Activated CD4-positive, alpha-beta T cell treated with anti-CD3 and anti-CD28 coated beads, Interleukin-2, amount 10 ng/mL, durations not matched to agents 24 days and 14 days (primary cell): ENCODE data around the gene ATF2. TPM values are rescaled to one million over a fixed set of nuclear protein-coding genes. Genes with fewer than 3 reads are reported as not detected.
"Not testable (repeated sequence)": the region's sequence is repeated elsewhere in the genome, so short reads cannot be mapped to it uniquely, and the experiment has no call there.

ENCODE experiments used
- DNase-seq: peaks from one replicate; pipeline ENCODE4 v3.0.0; 2022
- H3K27ac Mint-ChIP-seq: one replicate; pipeline ENCODE4 v1.8.0; 2022; ENCODE audit warnings: mild to moderate bottlenecking, mixed read lengths
- H3K27me3 Mint-ChIP-seq: one replicate; pipeline ENCODE4 v1.8.0; 2022; ENCODE audit warnings: mixed read lengths
- H3K36me3 Mint-ChIP-seq: one replicate; pipeline ENCODE4 v1.8.0; 2022; ENCODE audit warnings: low read depth, mild to moderate bottlenecking, mixed read lengths
- H3K4me1 Mint-ChIP-seq: one replicate; pipeline ENCODE4 v1.8.0; 2021; ENCODE audit warnings: mixed read lengths
- H3K4me3 Mint-ChIP-seq: one replicate; pipeline ENCODE4 v1.8.0; 2022; ENCODE audit warnings: mild to moderate bottlenecking, moderate library complexity, mixed read lengths
- H3K9me3 Mint-ChIP-seq: one replicate; pipeline ENCODE4 v1.8.0; 2021; ENCODE audit warnings: mixed read lengths
- intact Hi-C: fragments of 100-400 bp; cut with micrococcal nuclease; formaldehyde crosslinking; loops from one replicate; pipeline ENCODE4 v1.15.1; 2023
- total RNA-seq: library from RNA; stranded (reverse); gene quantifications from 2 replicates; pipeline ENCODE4 v1.2.3, GENCODE V29; 2022

ATF2 gene
- total RNA-seq, 1 donor from 2014 or later, result 58.8 TPM

DNA sequence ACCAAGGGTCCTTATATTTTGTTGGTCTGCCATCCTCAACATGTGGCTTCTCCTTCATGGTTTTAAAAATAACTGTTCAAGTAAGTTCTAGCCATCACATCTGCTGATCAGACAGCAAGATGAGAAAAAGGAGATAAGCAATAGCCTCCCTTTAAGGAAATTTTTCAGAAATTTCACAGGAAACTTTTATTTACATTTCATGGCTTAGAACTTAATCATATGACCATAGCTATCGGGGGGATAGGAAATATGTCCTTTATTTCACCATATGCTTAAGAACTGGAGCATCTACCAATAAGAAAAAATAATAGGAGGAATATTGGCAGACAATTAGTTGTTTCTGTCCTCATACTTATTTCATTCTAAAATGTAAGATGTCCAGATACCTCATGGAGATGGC, 16.2 kb downstream of the ATF2 start:
- peak overlapping the region; percentile 42 for H3K27ac Mint-ChIP-seq
- peaks cover 21% of the 10 kb centered on the region for H3K4me1 Mint-ChIP-seq
- intact Hi-C loops, result loop anchor here (10.0 kb wide), 1 partner anchor 357 kb away; no protein-coding TSS in a partner anchor
- no peaks in the 10 kb centered on the region for H3K9me3 Mint-ChIP-seq
- no peak for DNase-seq
- H3K27me3 Mint-ChIP-seq, result no peaks in the 10 kb centered on the region
- H3K36me3 Mint-ChIP-seq, result peaks cover 23% of the 10 kb centered on the region
- H3K4me3 Mint-ChIP-seq, result no peak overlapping the region

GRCh38 chr2:175147186-175147585, 20.8 kb downstream of the ATF2 start:
- no peak for DNase-seq
- Mint-ChIP-seq H3K4me1 (peaks cover 13% of the 10 kb centered on the region), H3K27ac (no peak overlapping the region), H3K9me3 (no peaks in the 10 kb centered on the region), H3K4me3 (no peak overlapping the region), H3K36me3 (peaks cover 27% of the 10 kb centered on the region), H3K27me3 (no peaks in the 10 kb centered on the region)
- intact Hi-C loops, result no loop called here

DNA sequence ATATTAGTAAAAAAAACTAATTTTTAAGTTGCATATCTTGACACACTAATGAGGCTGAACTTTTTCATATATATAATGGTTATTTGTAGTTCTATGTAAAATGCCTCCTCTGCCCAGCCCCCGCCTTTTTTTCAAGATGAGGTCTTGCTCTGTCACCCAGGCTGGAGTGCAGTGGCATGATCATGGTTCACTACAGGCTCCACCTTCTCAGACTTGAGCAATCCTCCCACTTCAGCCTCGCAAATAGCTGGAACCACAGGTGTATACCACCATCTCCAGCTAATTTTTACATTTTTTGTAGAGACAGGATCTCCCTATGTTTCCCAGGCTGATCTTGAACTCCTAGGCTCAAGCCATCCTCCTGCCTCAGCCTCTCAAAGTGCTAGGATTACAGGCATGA, 24.3 kb downstream of the ATF2 start:
- no peaks in the 10 kb centered on the region for H3K27me3 Mint-ChIP-seq
- intact Hi-C loops, result no loop called here
- no peak overlapping the region for H3K27ac Mint-ChIP-seq
- H3K36me3 Mint-ChIP-seq, result peaks cover 28% of the 10 kb centered on the region
- no peaks in the 10 kb centered on the region for H3K9me3 Mint-ChIP-seq
- no peak overlapping the region for H3K4me3 Mint-ChIP-seq
- H3K4me1 Mint-ChIP-seq, result peaks cover 13% of the 10 kb centered on the region
- no peak for DNase-seq

DNA sequence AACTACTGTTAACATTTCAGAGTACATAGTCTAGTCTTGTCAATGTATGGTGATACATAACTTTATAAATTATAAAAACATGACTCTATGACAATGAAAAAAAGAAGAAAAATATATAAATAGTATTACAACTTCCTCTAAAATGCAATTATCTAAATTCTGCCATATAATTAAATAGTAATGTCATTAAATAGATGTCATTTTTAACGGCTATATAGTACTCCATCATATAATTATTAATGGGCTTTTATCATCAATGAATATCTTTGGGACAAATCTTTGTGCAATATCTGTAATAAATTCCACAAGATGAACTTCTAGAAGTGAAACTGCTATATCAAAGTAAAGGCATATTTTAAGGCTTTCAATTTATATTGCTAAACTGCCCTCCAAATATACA, 24.8 kb downstream of the ATF2 start:
- Mint-ChIP-seq H3K9me3 (no peaks in the 10 kb centered on the region), H3K27me3 (no peaks in the 10 kb centered on the region), H3K4me1 (peaks cover 16% of the 10 kb centered on the region), H3K4me3 (no peak overlapping the region), H3K36me3 (peaks cover 28% of the 10 kb centered on the region), H3K27ac (no peak overlapping the region)
- no peak for DNase-seq
- intact Hi-C loops, result no loop called here

- Mint-ChIP-seq H3K27ac (no peak overlapping the region), H3K36me3 (peaks cover 32% of the 10 kb centered on the region), H3K4me3 (no peak overlapping the region), H3K9me3 (no peaks in the 10 kb centered on the region), H3K27me3 (no peaks in the 10 kb centered on the region), H3K4me1 (peaks cover 28% of the 10 kb centered on the region)
- intact Hi-C loops, result no loop called here
- no peak for DNase-seq
Measured at GRCh38 chr2:175140332-175140731, 27.7 kb downstream of the ATF2 start.

DNA sequence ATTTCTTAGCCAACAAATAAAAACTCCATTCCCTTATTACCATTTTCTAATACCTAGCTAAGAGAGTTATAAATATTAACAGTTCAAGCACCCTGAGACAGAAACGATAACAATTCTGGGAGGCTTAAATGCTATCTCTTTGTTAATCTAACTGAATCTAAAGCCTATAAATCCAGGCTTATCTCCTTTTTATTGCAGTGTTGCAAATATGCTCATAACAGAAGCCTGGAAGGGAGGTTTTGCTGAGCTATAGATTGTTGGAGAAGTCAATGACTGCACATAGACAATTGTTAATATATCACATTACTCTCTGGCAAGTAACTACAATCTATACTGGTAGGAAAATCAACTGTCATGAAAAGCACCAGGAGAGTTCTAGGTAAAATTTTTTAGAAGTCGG, 30.2 kb downstream of the ATF2 start:
- intact Hi-C loops, result no loop called here
- Mint-ChIP-seq H3K27ac (no peak overlapping the region), H3K4me1 (peaks cover 25% of the 10 kb centered on the region), H3K27me3 (no peaks in the 10 kb centered on the region), H3K9me3 (no peaks in the 10 kb centered on the region), H3K36me3 (peaks cover 37% of the 10 kb centered on the region), H3K4me3 (no peak overlapping the region)
- no peak for DNase-seq

GRCh38 chr2:175136334-175137215, 31.4 kb downstream of the ATF2 start:
- H3K9me3 Mint-ChIP-seq, result no peaks in the 10 kb centered on the region
- no peaks in the 10 kb centered on the region for H3K27me3 Mint-ChIP-seq
- H3K4me1 Mint-ChIP-seq, result peaks cover 21% of the 10 kb centered on the region
- H3K4me3 Mint-ChIP-seq, result no peak overlapping the region
- no peak overlapping the region for H3K27ac Mint-ChIP-seq
- no peak for DNase-seq
- H3K36me3 Mint-ChIP-seq, result peaks cover 34% of the 10 kb centered on the region
- intact Hi-C loops, result no loop called here

DNA sequence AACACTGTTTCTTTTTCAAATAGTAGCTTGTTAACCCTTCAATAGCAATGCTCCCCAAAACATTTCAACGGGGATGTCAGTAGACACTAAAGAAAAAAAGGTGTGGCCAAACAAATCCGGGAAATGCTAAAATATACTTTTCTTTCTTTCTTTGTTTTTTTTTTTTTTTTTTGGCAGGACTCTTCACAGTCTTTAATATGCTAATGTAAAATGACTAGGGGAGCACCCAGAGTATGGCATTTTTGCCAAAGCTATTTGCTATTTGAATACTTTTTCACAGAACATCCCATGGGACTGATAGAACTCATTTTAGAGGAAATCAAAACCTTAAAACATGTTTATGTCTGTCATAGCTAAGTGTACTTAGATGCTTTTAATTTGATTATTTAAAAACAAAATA, 32.1 kb downstream of the ATF2 start:
- intact Hi-C loops, result no loop called here
- H3K9me3 Mint-ChIP-seq, result no peaks in the 10 kb centered on the region
- H3K27ac Mint-ChIP-seq, result no peak overlapping the region
- H3K4me1 Mint-ChIP-seq, result peaks cover 21% of the 10 kb centered on the region
- no peak for DNase-seq
- H3K36me3 Mint-ChIP-seq, result peaks cover 33% of the 10 kb centered on the region
- no peak overlapping the region for H3K4me3 Mint-ChIP-seq
- no peaks in the 10 kb centered on the region for H3K27me3 Mint-ChIP-seq

DNA sequence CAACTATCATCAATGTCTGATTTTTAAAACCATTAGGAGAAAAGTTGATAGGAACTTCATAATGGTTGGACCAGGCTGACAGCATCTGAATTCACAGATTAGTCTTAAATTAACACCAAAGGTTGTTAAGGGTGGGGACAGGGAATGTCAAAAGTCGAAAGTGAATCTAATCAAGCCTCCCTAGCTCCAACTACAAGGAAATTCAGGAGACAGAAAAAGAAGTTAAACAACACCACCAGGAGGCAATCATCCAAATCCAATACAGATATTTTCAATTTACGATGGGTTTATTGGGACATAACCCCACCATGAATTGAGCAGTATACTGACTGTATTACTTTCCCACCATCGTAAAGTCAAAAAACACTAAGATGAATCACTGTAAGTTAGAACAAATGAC, 32.8 kb downstream of the ATF2 start:
- H3K9me3 Mint-ChIP-seq, result no peaks in the 10 kb centered on the region
- H3K36me3 Mint-ChIP-seq, result peaks cover 32% of the 10 kb centered on the region
- H3K4me3 Mint-ChIP-seq, result no peak overlapping the region
- no peaks in the 10 kb centered on the region for H3K27me3 Mint-ChIP-seq
- peaks cover 19% of the 10 kb centered on the region for H3K4me1 Mint-ChIP-seq
- H3K27ac Mint-ChIP-seq, result no peak overlapping the region
- intact Hi-C loops, result no loop called here
- DNase-seq, result no peak

DNA sequence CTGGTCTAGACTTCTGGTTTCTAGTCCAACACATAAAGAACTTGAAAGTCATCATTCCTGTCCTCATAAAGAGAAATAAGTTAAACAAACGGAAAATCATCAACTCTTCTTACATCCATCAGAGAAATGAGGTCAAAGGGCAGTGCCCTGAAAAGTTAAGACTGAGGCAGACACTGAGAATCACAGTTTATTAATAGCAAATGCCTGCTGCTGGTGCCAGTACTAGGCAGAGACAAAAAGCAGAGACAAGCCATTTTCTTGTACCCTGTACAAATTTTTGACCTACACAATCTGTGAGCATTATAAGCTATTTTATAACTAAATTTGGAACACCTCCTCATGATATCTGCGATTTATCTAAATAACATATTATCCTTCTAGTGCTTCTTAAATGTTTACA, 36.8 kb downstream of the ATF2 start:
- H3K36me3 Mint-ChIP-seq, result peaks cover 40% of the 10 kb centered on the region
- intact Hi-C loops, result no loop called here
- no peak overlapping the region for H3K4me3 Mint-ChIP-seq
- H3K27me3 Mint-ChIP-seq, result no peaks in the 10 kb centered on the region
- H3K9me3 Mint-ChIP-seq, result no peaks in the 10 kb centered on the region
- no peak overlapping the region for H3K27ac Mint-ChIP-seq
- peaks cover 3% of the 10 kb centered on the region for H3K4me1 Mint-ChIP-seq
- DNase-seq, result no peak

DNA sequence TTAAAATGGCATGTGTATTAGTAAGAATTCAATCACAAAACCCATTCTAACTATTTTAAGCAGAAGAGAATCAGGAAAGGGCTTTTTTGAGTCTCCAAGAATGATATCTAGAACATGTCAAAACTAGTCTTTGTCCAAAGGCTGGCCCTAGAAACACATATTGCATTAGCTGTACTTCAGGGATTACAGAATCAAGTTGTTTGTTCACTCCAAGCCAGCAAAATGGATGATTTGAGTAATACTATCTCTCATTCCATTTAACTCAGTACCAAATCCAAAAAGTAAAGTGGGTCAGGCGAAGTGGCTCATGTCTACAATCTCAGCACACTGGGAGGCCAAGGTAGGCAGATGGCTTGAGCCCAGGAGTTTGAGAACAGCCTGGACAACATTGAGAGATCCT, 41.3 kb downstream of the ATF2 start:
- DNase-seq, result no peak
- H3K4me3 Mint-ChIP-seq, result no peak overlapping the region
- intact Hi-C loops, result no loop called here
- no peaks in the 10 kb centered on the region for H3K9me3 Mint-ChIP-seq
- peaks cover 3% of the 10 kb centered on the region for H3K4me1 Mint-ChIP-seq
- H3K36me3 Mint-ChIP-seq, result peaks cover 36% of the 10 kb centered on the region
- no peak overlapping the region for H3K27ac Mint-ChIP-seq
- H3K27me3 Mint-ChIP-seq, result no peaks in the 10 kb centered on the region

DNA sequence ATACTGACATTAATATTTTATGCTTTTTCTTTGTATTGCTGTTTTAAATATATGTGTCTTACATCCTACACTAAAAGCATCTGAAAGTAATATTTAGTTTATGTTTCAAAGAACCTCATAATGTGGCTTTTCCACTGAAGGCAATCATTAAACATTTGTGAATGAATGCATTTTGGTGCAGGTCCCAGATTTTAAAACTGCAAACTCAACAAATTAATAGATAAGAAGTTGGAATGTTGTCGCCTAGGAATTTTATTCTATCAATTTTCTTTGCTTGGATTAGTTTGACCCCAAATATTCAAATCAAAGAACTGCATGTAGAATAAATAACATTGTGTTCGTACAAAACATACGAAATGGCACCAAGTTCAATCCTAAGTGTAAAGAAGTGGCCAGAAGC, 44.7 kb downstream of the ATF2 start:
- Mint-ChIP-seq H3K36me3 (peaks cover 26% of the 10 kb centered on the region), H3K9me3 (no peaks in the 10 kb centered on the region), H3K4me3 (no peak overlapping the region), H3K27ac (no peak overlapping the region), H3K4me1 (peaks cover 3% of the 10 kb centered on the region), H3K27me3 (no peaks in the 10 kb centered on the region)
- intact Hi-C loops, result no loop called here
- no peak for DNase-seq

- no peaks in the 10 kb centered on the region for H3K9me3 Mint-ChIP-seq
- H3K4me1 Mint-ChIP-seq, result peaks cover 3% of the 10 kb centered on the region
- H3K4me3 Mint-ChIP-seq, result no peak overlapping the region
- H3K27ac Mint-ChIP-seq, result peak overlapping the region; percentile 12
- intact Hi-C loops, result loop anchor here (1.0 to 5.0 kb wide), 4 partner anchors 56 to 414 kb away; partner anchors contain the start of genes ATF2 and ATP5MC3
- H3K27me3 Mint-ChIP-seq, result no peaks in the 10 kb centered on the region
- peaks cover 44% of the 10 kb centered on the region for H3K36me3 Mint-ChIP-seq
- no peak for DNase-seq
Measured at GRCh38 chr2:175111200-175111657, 56.8 kb downstream of the ATF2 start.

GRCh38 chr2:175108091-175108490, 59.9 kb downstream of the ATF2 start:
- H3K4me3 Mint-ChIP-seq, H3K27ac Mint-ChIP-seq: not testable (repeated sequence)
- peaks cover 42% of the 10 kb centered on the region for H3K36me3 Mint-ChIP-seq

More at GRCh38 chr2:175108091-175108490, 59.9 kb downstream of the ATF2 start:
- H3K27me3 Mint-ChIP-seq, H3K4me1 Mint-ChIP-seq, H3K9me3 Mint-ChIP-seq, intact Hi-C loops, DNase-seq: not testable (repeated sequence)
